Measurements from ENCODE around the gene DLL4. TPM values are rescaled to one million over a fixed set of nuclear protein-coding genes. Genes with fewer than 3 reads are reported as not detected.

DLL4 gene
- total RNA-seq, 3 donors from 2014 or later = 9.4 to 23.0 (median 15.6) TPM

DNA sequence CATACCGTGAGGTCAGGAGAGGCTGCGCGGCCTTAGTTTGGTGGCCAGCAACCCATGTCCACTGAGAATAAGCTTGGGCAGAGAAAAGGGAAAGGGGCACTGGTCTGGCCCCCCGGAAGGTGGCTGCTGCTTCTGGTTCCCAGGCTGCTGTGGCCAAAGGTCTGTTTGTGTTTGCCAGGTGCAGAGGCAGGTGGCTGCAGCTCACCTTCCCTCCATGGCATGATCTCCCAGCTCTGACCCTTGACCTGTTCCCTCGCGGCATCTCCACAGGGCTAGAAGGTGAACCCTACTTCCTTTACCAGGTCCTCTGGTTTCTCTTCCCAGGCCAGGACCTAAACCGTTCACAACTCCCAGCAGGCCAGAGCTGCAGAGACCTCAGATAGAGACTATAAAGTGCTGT lies 21.0 kb upstream of the DLL4 start:
- intact Hi-C loops (cut with DNase I, micrococcal nuclease) = loop anchor here (10.0 kb wide), 1 partner anchor 277 kb away; no protein-coding TSS in a partner anchor

GRCh38 chr15:40909662-40910630 lies 19.2 kb upstream of the DLL4 start:
- peaks cover 33% of the 10 kb centered on the region for H3K4me1 ChIP-seq (ENCODE audit: low read depth)
- TF ChIP-seq CTCF (IDR thresholded peaks at IDR 0.05) = no peak
- DNase-seq = peak in 1 of 3 donors; percentile 74

More for the DNA sequence above, 21.0 kb upstream of the DLL4 start:
- ATAC-seq (peak; percentile 3), DNase-seq (peak in 2 of 3 donors; percentile 33 to 60)
- no peak for TF ChIP-seq CTCF (IDR thresholded peaks at IDR 0.05)
- H3K4me3 ChIP-seq = no peak overlapping the region
- peaks cover 36% of the 10 kb centered on the region for H3K4me1 ChIP-seq (ENCODE audit: low read depth)
- H3K36me3 ChIP-seq (ENCODE audit: low read depth) = no peaks in the 10 kb centered on the region
- no peaks in the 10 kb centered on the region for H3K9me3 ChIP-seq

DNA sequence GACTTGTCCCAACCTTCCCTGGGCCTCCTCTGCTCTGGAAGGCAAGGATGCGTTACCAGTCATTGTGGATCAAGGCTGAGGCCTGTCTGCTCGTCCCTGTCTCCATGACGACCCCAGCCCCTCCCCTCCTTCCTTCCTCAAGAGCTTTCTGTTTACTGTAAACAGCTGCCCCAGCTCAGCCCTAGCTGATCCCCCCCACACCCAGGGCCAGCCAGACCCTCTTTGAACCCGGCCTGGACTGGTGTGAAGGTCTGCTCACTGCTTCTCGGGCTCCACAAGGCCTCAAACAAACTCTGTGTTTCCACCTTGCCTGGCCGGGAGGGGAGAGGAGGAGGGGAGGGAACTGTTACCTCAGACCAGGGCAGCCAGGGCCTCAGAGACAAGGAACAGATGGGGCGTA lies 18.0 kb upstream of the DLL4 start:
- Histone ChIP-seq H3K9me3 (no peaks in the 10 kb centered on the region), H3K36me3 (ENCODE audit: low read depth) (no peaks in the 10 kb centered on the region), H3K4me1 (ENCODE audit: low read depth) (peaks cover 31% of the 10 kb centered on the region), H3K4me3 (no peak overlapping the region)
- no peak for ATAC-seq
- intact Hi-C loops (cut with DNase I, micrococcal nuclease) = no loop called here
- DNase-seq = no peak
- TF ChIP-seq CTCF (IDR thresholded peaks at IDR 0.05) = no peak

More at GRCh38 chr15:40909662-40910630, 19.2 kb upstream of the DLL4 start:
- intact Hi-C loops (cut with DNase I, micrococcal nuclease) = loop anchor here (10.0 kb wide), 1 partner anchor 275 kb away; no protein-coding TSS in a partner anchor
- H3K9me3 ChIP-seq = no peaks in the 10 kb centered on the region
- no peak overlapping the region for H3K4me3 ChIP-seq
- H3K36me3 ChIP-seq (ENCODE audit: low read depth) = no peaks in the 10 kb centered on the region
- no peak for ATAC-seq

DNA sequence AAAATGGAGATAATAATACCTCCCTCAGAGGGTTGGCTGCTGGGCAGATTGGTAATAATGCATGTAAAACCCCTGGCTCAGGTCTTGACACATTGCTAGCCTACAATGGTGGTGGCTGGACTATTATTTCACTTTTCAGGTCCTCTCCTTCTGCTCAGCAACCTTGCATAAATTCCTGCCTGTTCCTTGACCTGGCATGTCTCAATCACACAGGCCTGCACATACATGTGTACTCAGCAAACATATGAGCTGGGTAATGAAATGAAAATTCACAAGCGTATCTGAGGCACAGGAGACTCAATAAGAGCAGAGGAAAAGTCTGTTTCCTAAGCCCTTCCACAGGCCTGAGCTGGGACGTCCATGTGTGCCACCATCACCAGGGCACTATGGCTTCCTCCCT lies 17.4 kb upstream of the DLL4 start:
- intact Hi-C loops (cut with DNase I, micrococcal nuclease) = no loop called here
- Histone ChIP-seq H3K4me1 (ENCODE audit: low read depth) (peaks cover 25% of the 10 kb centered on the region), H3K4me3 (no peak overlapping the region), H3K9me3 (no peaks in the 10 kb centered on the region), H3K36me3 (ENCODE audit: low read depth) (no peaks in the 10 kb centered on the region)
- DNase-seq (no peak), ATAC-seq (no peak)
- TF ChIP-seq CTCF (IDR thresholded peaks at IDR 0.05) = no peak

DNA sequence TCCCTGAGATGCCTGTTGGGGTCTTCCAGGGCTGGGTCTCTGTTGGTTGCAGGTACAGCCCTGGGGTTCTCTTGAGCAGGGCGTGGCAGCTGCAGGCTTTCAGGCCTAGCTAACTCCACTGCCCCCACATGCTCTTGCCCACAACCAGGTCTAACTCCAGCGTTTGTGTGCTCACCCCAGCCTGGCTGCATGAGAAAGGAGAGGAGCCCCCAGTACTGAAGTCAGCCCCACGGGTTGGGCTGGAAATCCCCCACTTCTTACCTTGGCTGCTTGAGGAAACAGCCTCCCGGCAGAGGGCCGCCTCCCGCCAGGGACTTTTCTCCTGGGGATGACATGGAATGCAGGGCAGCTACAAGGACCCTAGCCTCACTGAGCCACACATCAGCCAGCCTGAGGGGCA lies 16.7 kb upstream of the DLL4 start:
- no peak for DNase-seq
- no peak for TF ChIP-seq CTCF (IDR thresholded peaks at IDR 0.05)
- ATAC-seq = no peak
- intact Hi-C loops (cut with DNase I, micrococcal nuclease) = no loop called here
- no peaks in the 10 kb centered on the region for H3K36me3 ChIP-seq (ENCODE audit: low read depth)
- H3K9me3 ChIP-seq = no peaks in the 10 kb centered on the region
- peaks cover 17% of the 10 kb centered on the region for H3K4me1 ChIP-seq (ENCODE audit: low read depth)
- no peak overlapping the region for H3K4me3 ChIP-seq
